Measurements from ENCODE around the gene IGFN1.

Gene IGFN1

DNA sequence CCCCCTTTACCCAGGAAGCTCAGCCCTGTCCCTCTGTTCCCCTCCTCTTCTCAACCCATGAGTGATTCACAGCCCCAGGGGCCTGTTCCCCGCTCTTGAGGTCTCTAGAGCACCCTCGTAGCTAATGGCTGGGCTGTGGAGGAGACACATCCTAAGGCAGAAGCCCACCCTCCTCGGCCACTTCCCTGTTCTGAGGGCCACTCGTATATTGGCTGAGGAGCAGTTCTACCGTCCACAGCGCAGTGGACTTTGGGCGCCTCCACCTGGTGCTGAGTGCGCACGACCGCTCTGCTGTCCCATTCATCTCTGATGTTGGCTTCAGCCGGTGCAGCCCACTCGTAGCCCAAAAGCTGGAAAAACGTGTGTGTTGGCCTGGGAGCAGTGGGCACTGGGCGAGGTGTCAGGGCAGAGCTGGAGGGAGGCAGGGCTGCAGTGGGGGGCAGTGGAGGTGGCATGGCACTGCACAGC is 68.2 kb downstream of the IGFN1 start:
- DNase-seq = no peak
- TF ChIP-seq GATA1 (IDR thresholded peaks at IDR 0.05; ENCODE audit: low read depth, low read length) (no peak), POLR2A (IDR thresholded peaks at IDR 0.05; ENCODE audit: low read length) (no peak)

DNA sequence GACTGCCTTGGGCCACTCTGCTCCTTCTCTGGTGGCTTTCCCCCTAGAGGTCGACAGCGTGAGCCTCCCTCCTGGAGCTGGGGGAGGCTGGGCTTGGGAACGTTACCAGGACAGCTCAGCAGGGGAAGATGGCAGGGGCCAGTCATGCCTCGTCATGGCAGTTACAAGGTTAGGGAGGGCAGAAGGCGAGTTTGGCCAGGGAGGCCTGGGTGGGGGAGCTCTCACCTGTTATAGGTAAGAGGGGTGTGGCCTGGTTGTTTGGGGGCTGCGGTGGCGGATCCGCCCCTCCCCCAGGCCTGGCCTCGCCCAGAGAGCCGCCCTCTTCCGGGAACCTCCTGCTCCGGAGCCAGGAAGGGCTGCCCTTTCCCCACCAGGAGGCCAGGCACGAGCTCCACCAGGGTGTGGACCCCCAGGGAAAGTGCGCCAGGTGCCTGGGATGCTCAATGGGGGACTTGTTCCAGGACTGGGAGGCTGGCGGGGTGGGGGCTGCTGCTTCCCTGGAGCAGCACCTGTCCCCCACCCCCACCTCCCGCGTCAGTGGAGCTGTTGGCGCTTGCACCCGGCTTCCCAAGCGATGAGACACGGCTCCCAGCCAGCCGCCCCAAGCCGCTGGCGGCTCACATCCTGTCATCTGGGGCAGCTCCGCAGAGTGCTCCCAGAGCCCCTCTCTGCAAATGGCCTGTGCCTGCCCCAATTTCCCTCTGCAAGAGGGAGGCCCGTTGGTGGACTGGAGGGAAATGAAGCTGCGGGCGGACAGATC is 69.0 kb downstream of the IGFN1 start:
- no peak for TF ChIP-seq GATA1 (IDR thresholded peaks at IDR 0.05; ENCODE audit: low read depth, low read length)
- TF ChIP-seq POLR2A (IDR thresholded peaks at IDR 0.05; ENCODE audit: low read length) = no peak
- no peak for DNase-seq

GRCh38 chr1:201260236-201260590 is 69.6 kb downstream of the IGFN1 start:
- TF ChIP-seq GATA1 (IDR thresholded peaks at IDR 0.05; ENCODE audit: low read depth, low read length) = no peak
- no peak for TF ChIP-seq POLR2A (IDR thresholded peaks at IDR 0.05; ENCODE audit: low read length)
- DNase-seq = no peak

DNA sequence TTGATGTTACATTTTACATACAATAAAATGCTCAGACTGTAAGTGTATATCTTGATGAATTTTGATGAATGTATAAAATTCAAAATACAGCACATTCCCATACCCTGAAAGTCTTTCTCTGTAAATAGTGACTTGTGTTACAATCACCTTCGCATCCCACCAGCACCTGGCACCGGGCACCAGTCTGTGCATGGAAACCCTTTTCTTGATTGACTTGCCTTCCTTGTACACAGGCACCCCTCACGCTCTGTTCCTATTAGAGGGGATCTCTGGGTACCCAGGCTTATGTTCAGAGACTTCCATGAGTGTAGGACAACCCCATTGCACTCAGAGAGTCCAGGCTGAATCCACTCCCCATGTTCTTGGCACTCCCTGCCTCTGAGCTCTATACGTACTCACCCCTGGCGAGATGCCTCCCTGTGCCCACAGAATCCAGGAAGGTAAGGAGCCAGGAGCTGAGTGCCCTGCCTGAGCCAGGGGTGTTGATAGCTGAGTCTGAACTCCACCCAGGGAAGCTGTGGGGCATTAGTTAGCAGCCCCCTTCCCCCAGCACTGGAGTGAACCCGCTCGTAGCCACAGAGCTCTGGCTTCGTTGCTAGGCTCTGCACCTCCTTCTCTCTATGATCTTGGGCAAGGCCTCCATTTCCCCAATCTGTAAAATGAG is 70.2 kb downstream of the IGFN1 start:
- DNase-seq = no peak
- TF ChIP-seq POLR2A (IDR thresholded peaks at IDR 0.05; ENCODE audit: low read length) (no peak), GATA1 (IDR thresholded peaks at IDR 0.05; ENCODE audit: low read depth, low read length) (no peak)

DNA sequence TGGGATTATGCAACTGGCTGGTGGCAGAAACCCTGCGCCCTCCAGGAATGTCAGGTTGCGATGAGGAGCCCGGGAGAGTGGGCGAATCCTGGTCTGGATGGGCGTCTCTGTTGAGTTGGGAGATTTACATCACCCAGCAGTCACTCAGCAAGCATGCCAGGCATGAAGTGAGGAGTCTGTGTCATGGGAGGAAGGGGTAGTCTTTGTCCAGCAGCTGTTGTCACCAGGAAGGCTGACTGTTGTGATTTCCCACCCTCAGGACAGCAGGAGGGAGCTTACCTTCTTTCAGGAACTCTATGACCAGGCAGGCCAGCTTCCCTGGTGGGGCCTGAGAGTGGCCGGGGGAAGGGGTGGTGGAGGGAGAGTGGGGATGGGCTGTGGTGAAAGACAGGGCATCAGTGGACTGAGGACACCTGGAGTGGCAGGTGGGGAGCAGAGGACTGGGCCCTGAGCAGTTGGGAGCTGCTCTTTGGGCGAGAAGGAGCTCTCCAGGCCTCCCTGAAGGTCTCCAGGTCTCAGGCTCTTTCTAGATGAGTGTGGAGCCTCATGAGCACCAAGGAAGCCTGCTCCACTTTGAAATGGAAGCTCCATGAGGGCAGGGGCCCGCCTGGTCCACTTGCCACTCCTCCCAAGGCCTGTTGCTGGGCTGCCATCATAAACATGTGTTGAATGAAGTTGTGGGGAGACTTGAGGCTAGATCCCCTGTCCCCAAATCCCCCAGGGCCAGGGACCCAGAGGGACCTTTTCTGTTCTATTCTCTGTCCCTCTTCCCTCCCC is 71.3 kb downstream of the IGFN1 start:
- no peak for DNase-seq

GRCh38 chr1:201262963-201263608 is 72.5 kb downstream of the IGFN1 start:
- TF ChIP-seq POLR2A (IDR thresholded peaks at IDR 0.05; ENCODE audit: low read length) = no peak
- no peak for TF ChIP-seq GATA1 (IDR thresholded peaks at IDR 0.05; ENCODE audit: low read depth, low read length)
- DNase-seq = no peak

More for the DNA sequence above, 71.3 kb downstream of the IGFN1 start:
- TF ChIP-seq POLR2A (IDR thresholded peaks at IDR 0.05; ENCODE audit: low read length) = no peak
- no peak for TF ChIP-seq GATA1 (IDR thresholded peaks at IDR 0.05; ENCODE audit: low read depth, low read length)

- no peak for DNase-seq
Observed at GRCh38 chr1:201264072-201264471, 73.4 kb downstream of the IGFN1 start.

GRCh38 chr1:201264554-201264953 is 73.9 kb downstream of the IGFN1 start:
- TF ChIP-seq POLR2A (IDR thresholded peaks at IDR 0.05; ENCODE audit: low read length) (no peak), GATA1 (IDR thresholded peaks at IDR 0.05; ENCODE audit: low read depth, low read length) (no peak)
- no peak for DNase-seq

More at GRCh38 chr1:201264072-201264471, 73.4 kb downstream of the IGFN1 start:
- TF ChIP-seq GATA1 (IDR thresholded peaks at IDR 0.05; ENCODE audit: low read depth, low read length) (no peak), POLR2A (IDR thresholded peaks at IDR 0.05; ENCODE audit: low read length) (no peak)

- no peak for DNase-seq
- TF ChIP-seq POLR2A (IDR thresholded peaks at IDR 0.05; ENCODE audit: low read length) (no peak), GATA1 (IDR thresholded peaks at IDR 0.05; ENCODE audit: low read depth, low read length) (no peak)
Observed at GRCh38 chr1:201265756-201266155, 75.1 kb downstream of the IGFN1 start.

- no peak for TF ChIP-seq GATA1 (IDR thresholded peaks at IDR 0.05; ENCODE audit: low read depth, low read length)
- TF ChIP-seq POLR2A (IDR thresholded peaks at IDR 0.05; ENCODE audit: low read length) = no peak
- no peak for DNase-seq
Observed at GRCh38 chr1:201266276-201266675, 75.7 kb downstream of the IGFN1 start.

- TF ChIP-seq POLR2A (IDR thresholded peaks at IDR 0.05; ENCODE audit: low read length) = no peak
- no peak for TF ChIP-seq GATA1 (IDR thresholded peaks at IDR 0.05; ENCODE audit: low read depth, low read length)
- DNase-seq = no peak
Observed at GRCh38 chr1:201266774-201267173, 76.2 kb downstream of the IGFN1 start.

- no peak for DNase-seq
- TF ChIP-seq GATA1 (IDR thresholded peaks at IDR 0.05; ENCODE audit: low read depth, low read length) (no peak), POLR2A (IDR thresholded peaks at IDR 0.05; ENCODE audit: low read length) (no peak)
Observed at GRCh38 chr1:201267481-201268229, 77.0 kb downstream of the IGFN1 start.

GRCh38 chr1:201268604-201269151 is 78.1 kb downstream of the IGFN1 start:
- no peak for DNase-seq
- no peak for TF ChIP-seq POLR2A (IDR thresholded peaks at IDR 0.05; ENCODE audit: low read length)
- no peak for TF ChIP-seq GATA1 (IDR thresholded peaks at IDR 0.05; ENCODE audit: low read depth, low read length)

All from erythroblast (primary cell).